Astrocyte (in vitro differentiated cells and primary cell): ENCODE measurements around the gene DAG1. TPM values are rescaled to one million over a fixed set of nuclear protein-coding genes. Genes with fewer than 3 reads are reported as not detected.

Experiments used
- DNase-seq: peaks from one replicate; pipeline ENCODE4 v3.0.0-alpha.2; 2010; ENCODE audit warnings: low read depth
- FAIRE-seq: peaks from 2 replicates; lab custom pipeline; 2011; peaks lifted over from hg19 to GRCh38; lab: Jason Lieb, UNC
- H2AFZ ChIP-seq: 2 replicates; pipeline ENCODE4 v1.6.0; 2012; ENCODE audit warnings: low read depth, low read length, inconsistent platforms
- H3K27ac ChIP-seq: 2 replicates; pipeline ENCODE4 v1.5.1; 2011; ENCODE audit warnings: low read depth, low read length, inconsistent platforms
- H3K27me3 ChIP-seq: 2 replicates; pipeline ENCODE4 v1.6.0; 2011; ENCODE audit warnings: low read length, inconsistent platforms; ENCODE audit not compliant: insufficient read depth
- H3K36me3 ChIP-seq: 2 replicates; pipeline ENCODE4 v1.5.1; 2011; ENCODE audit warnings: low read length, inconsistent platforms; ENCODE audit not compliant: insufficient read depth
- H3K4me1 ChIP-seq: 2 replicates; pipeline ENCODE4 v1.5.1; 2011; ENCODE audit warnings: low read length, inconsistent platforms; ENCODE audit not compliant: insufficient read depth
- H3K4me2 ChIP-seq: 2 replicates; pipeline ENCODE4 v1.6.0; 2012; ENCODE audit warnings: low read length, inconsistent platforms
- H3K4me3 ChIP-seq: 2 replicates; pipeline ENCODE4 v1.5.1; 2011; ENCODE audit warnings: low read depth, mild to moderate bottlenecking, low read length, inconsistent platforms; ENCODE audit not compliant: insufficient read depth
- H3K79me2 ChIP-seq: 2 replicates; pipeline ENCODE4 v1.6.0; 2012; ENCODE audit warnings: mild to moderate bottlenecking, low read length, inconsistent platforms; ENCODE audit not compliant: insufficient read depth
- H3K9ac ChIP-seq: 2 replicates; pipeline ENCODE4 v1.6.0; 2012; ENCODE audit warnings: mild to moderate bottlenecking, low read length, inconsistent platforms
- H3K9me3 ChIP-seq: 2 replicates; pipeline ENCODE4 v1.5.1; 2012; ENCODE audit warnings: low read depth, mild to moderate bottlenecking, low read length, inconsistent platforms; ENCODE audit not compliant: insufficient read depth
- H4K20me1 ChIP-seq: 2 replicates; pipeline ENCODE4 v1.6.0; 2012; ENCODE audit warnings: low read length, inconsistent platforms; ENCODE audit not compliant: insufficient read depth
- H3K27ac Mint-ChIP-seq: one replicate; pipeline ENCODE4 v1.8.0; 2021; ENCODE audit warnings: mild to moderate bottlenecking, mixed read lengths; ENCODE audit not compliant: unreplicated experiment
- H3K27me3 Mint-ChIP-seq: one replicate; pipeline ENCODE4 v1.8.0; 2021; ENCODE audit warnings: low read depth, mixed read lengths; ENCODE audit not compliant: unreplicated experiment
- H3K36me3 Mint-ChIP-seq: one replicate; pipeline ENCODE4 v1.8.0; 2021; ENCODE audit warnings: low read depth, mixed read lengths; ENCODE audit not compliant: unreplicated experiment
- H3K4me1 Mint-ChIP-seq: one replicate; pipeline ENCODE4 v1.8.0; 2021; ENCODE audit warnings: low read depth, mixed read lengths; ENCODE audit not compliant: unreplicated experiment
- H3K4me3 Mint-ChIP-seq: one replicate; pipeline ENCODE4 v1.8.0; 2021; ENCODE audit warnings: mild to moderate bottlenecking, moderate library complexity, mixed read lengths; ENCODE audit not compliant: unreplicated experiment
- H3K9me3 Mint-ChIP-seq: one replicate; pipeline ENCODE4 v1.8.0; 2021; ENCODE audit warnings: mild to moderate bottlenecking, mixed read lengths; ENCODE audit not compliant: unreplicated experiment
- CTCF ChIP-seq: IDR thresholded peaks from 2 replicates; pipeline ENCODE4 v1.5.1; 2011; ENCODE audit warnings: low read depth, mild to moderate bottlenecking, inconsistent platforms, low read length, moderate library complexity; ENCODE audit not compliant: insufficient read depth
- EZH2 ChIP-seq: IDR thresholded peaks from 2 replicates; pipeline ENCODE4 v1.6.1; 2012; ENCODE audit warnings: mild to moderate bottlenecking, low read length, inconsistent platforms; ENCODE audit not compliant: insufficient read depth
- total RNA-seq: library from RNA; stranded (reverse); gene quantifications from 2 replicates; pipeline ENCODE4 v1.2.1, GENCODE V29; 2021

The DAG1 gene
- total RNA-seq, 1 donor from 2014 or later = 84.3 TPM

GRCh38 chr3:49456466-49456865 is 13.6 kb upstream of the DAG1 start:
- no peak overlapping the region for H2AFZ ChIP-seq
- no peaks in the 10 kb centered on the region for H3K36me3 ChIP-seq
- peaks cover 8% of the 10 kb centered on the region for H3K4me1 ChIP-seq
- DNase-seq = peak; percentile 19
- TF ChIP-seq EZH2 (no peak), CTCF (no peak)
- H3K4me3 ChIP-seq = no peak overlapping the region
- H3K4me1 Mint-ChIP-seq = peaks cover 18% of the 10 kb centered on the region
- no peaks in the 10 kb centered on the region for H4K20me1 ChIP-seq
- no peaks in the 10 kb centered on the region for H3K27me3 ChIP-seq
- FAIRE-seq = no peak
- no peak overlapping the region for H3K27ac Mint-ChIP-seq
- H3K9me3 ChIP-seq = no peaks in the 10 kb centered on the region
- peak overlapping the region; percentile 50 for H3K4me3 Mint-ChIP-seq
- no peak overlapping the region for H3K9ac ChIP-seq
- H3K27ac ChIP-seq = no peak overlapping the region
- H3K9me3 Mint-ChIP-seq = no peaks in the 10 kb centered on the region
- H3K4me2 ChIP-seq = no peak overlapping the region
- peaks cover 2% of the 10 kb centered on the region for H3K27me3 Mint-ChIP-seq
- no peaks in the 10 kb centered on the region for H3K36me3 Mint-ChIP-seq
- H3K79me2 ChIP-seq = no peaks in the 10 kb centered on the region

- no peak for TF ChIP-seq EZH2
- Mint-ChIP-seq H3K27ac (no peak overlapping the region), H3K4me1 (peaks cover 24% of the 10 kb centered on the region), H3K4me3 (no peak overlapping the region), H3K36me3 (no peaks in the 10 kb centered on the region), H3K27me3 (no peaks in the 10 kb centered on the region), H3K9me3 (no peaks in the 10 kb centered on the region)
- Histone ChIP-seq H3K9ac (no peak overlapping the region), H3K9me3 (no peaks in the 10 kb centered on the region), H3K36me3 (no peaks in the 10 kb centered on the region), H3K4me2 (no peak overlapping the region), H3K27ac (no peak overlapping the region), H3K4me1 (peaks cover 18% of the 10 kb centered on the region), H2AFZ (no peak overlapping the region), H4K20me1 (no peaks in the 10 kb centered on the region), H3K4me3 (no peak overlapping the region), H3K79me2 (no peaks in the 10 kb centered on the region), H3K27me3 (no peaks in the 10 kb centered on the region)
- no peak for DNase-seq
- no peak for FAIRE-seq
Measured at GRCh38 chr3:49460188-49460890, 9.7 kb upstream of the DAG1 start.

- FAIRE-seq (no peak), DNase-seq (no peak)
- peak overlapping the region; percentile 37 for H2AFZ ChIP-seq
- no peaks in the 10 kb centered on the region for H3K27me3 ChIP-seq
- H3K9me3 ChIP-seq = no peaks in the 10 kb centered on the region
- Mint-ChIP-seq H3K9me3 (no peaks in the 10 kb centered on the region), H3K36me3 (no peaks in the 10 kb centered on the region), H3K27ac (peak overlapping the region; percentile 96), H3K4me1 (peaks cover 21% of the 10 kb centered on the region), H3K4me3 (no peak overlapping the region), H3K27me3 (no peaks in the 10 kb centered on the region)
- H3K79me2 ChIP-seq = no peaks in the 10 kb centered on the region
- H3K27ac ChIP-seq = no peak overlapping the region
- H4K20me1 ChIP-seq = no peaks in the 10 kb centered on the region
- no peak overlapping the region for H3K4me2 ChIP-seq
- H3K36me3 ChIP-seq = no peaks in the 10 kb centered on the region
- no peak overlapping the region for H3K4me3 ChIP-seq
- no peak overlapping the region for H3K9ac ChIP-seq
- peaks cover 18% of the 10 kb centered on the region for H3K4me1 ChIP-seq
- TF ChIP-seq CTCF (no peak), EZH2 (no peak)
Measured at GRCh38 chr3:49460956-49461355, 9.1 kb upstream of the DAG1 start.
